Activated naive CD8-positive, alpha-beta T cell treated with anti-CD3 and anti-CD28 coated beads, Interleukin-2, amount 50 U/mL, for 24 hours (primary cell): Measurements from ENCODE around the gene TMCO2.
A peak's percentile ranks its signal among the peaks of the same experiment; 100 is the strongest.

Source experiments
- ATAC-seq: fragments of 150-1000 bp; cut with Tn5 transposase; one replicate; pipeline ENCODE4 v1.10.0; 2021
- DNase-seq: peaks from one replicate; pipeline ENCODE4 v3.0.0; 2021
- H3K27ac Mint-ChIP-seq: one replicate; pipeline ENCODE4 v1.8.0; 2021; ENCODE audit warnings: mild to moderate bottlenecking, mixed read lengths
- H3K27me3 Mint-ChIP-seq: one replicate; pipeline ENCODE4 v1.8.0; 2021; ENCODE audit warnings: mixed read lengths
- H3K36me3 Mint-ChIP-seq: one replicate; pipeline ENCODE4 v1.8.0; 2021; ENCODE audit warnings: low read depth, mixed read lengths
- H3K4me1 Mint-ChIP-seq: one replicate; pipeline ENCODE4 v1.8.0; 2021; ENCODE audit warnings: mixed read lengths
- H3K4me3 Mint-ChIP-seq: one replicate; pipeline ENCODE4 v1.8.0; 2021; ENCODE audit warnings: mild to moderate bottlenecking, moderate library complexity, mixed read lengths
- H3K9me3 Mint-ChIP-seq: one replicate; pipeline ENCODE4 v1.8.0; 2021; ENCODE audit warnings: mixed read lengths

Gene TMCO2

DNA sequence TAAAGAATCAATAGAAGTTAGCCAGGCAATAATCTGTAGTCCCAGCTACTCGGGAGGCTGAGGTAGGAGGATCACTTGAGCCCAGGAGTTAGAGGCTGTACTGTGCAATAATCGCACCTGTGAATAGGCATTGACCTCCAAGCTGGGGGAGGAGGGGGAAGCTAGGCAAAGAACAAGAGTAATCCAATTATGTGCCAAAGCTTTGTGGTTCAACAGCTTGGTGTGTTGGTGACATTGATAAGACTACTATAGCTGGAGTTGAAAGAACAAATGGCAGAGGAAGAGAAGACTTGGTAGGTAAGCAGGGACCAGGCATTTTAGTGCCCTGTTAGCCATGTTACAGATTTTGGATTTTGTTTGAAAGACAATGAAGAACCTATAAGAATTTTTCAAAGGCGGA is 2.1 kb upstream of the TMCO2 start:
- no peak overlapping the region for H3K4me3 Mint-ChIP-seq
- no peak overlapping the region for H3K27ac Mint-ChIP-seq
- no peaks in the 10 kb centered on the region for H3K36me3 Mint-ChIP-seq
- peaks cover 24% of the 10 kb centered on the region for H3K4me1 Mint-ChIP-seq
- ATAC-seq = no peak
- no peaks in the 10 kb centered on the region for H3K27me3 Mint-ChIP-seq
- no peak for DNase-seq
- no peaks in the 10 kb centered on the region for H3K9me3 Mint-ChIP-seq

DNA sequence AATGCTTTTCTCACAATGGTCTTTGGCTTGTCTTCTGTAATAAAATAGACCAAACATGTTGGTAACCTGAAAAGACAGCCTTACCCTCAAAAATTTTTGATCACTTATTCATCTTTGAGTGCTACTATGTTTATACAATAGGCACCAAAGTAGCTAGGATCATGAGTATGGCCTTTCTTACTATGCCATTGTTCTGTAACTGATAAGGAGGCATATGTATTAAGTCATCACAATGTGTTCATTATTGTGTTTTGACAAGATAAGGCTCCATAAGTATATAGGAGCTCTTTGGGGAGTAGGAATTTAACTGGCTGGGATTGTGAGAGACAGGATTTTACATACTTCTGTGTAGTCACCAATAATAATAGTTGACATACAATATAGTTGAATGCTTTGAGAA is 675 bp downstream of the TMCO2 start:
- Mint-ChIP-seq H3K4me3 (no peak overlapping the region), H3K9me3 (no peaks in the 10 kb centered on the region), H3K27ac (no peak overlapping the region), H3K4me1 (peaks cover 7% of the 10 kb centered on the region), H3K27me3 (no peaks in the 10 kb centered on the region), H3K36me3 (no peaks in the 10 kb centered on the region)
- DNase-seq (no peak), ATAC-seq (no peak)

DNA sequence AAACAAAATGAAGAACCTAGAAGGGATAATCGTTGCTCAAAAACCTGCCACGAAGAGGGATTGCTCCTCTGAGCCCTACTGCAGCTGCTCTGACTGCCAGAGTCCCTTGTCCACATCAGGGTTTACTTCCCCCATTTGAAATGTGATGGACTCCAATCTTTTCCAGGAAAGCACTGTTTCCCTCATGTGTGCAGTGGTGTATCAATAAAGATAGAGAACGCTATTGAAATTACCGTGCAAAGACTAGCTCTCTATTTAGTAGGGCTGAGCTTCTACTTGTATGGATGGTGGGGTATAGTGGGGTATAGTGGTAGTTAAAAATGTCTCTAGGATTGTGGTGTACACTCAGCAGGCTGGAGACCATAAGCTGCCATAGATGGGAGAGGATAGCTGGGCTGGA is 3.7 kb downstream of the TMCO2 start:
- Mint-ChIP-seq H3K27me3 (no peaks in the 10 kb centered on the region), H3K4me3 (no peak overlapping the region), H3K4me1 (peaks cover 11% of the 10 kb centered on the region), H3K9me3 (no peaks in the 10 kb centered on the region), H3K27ac (no peak overlapping the region), H3K36me3 (no peaks in the 10 kb centered on the region)
- DNase-seq (no peak), ATAC-seq (no peak)

DNA sequence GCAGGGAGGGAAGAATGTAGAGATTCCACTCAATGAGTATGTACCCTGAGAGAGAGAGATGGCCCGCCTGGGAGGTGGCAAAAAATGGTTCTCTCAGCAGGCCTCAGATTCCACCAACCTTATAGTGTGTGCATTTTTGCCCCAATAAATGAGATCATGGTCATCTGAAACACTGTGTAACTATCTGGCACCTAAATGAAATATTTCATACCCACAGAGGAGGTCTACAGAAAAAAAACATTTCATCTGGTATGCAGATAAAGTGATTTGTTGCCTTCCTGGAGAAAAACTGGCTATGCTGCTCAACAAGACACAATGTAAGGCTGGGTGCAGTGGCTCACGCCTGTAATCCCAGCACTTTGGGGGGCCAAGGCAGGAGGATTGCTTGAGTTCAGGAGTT is 4.9 kb downstream of the TMCO2 start:
- Mint-ChIP-seq H3K27me3 (no peaks in the 10 kb centered on the region), H3K4me1 (peaks cover 18% of the 10 kb centered on the region), H3K27ac (no peak overlapping the region), H3K4me3 (no peak overlapping the region), H3K36me3 (peaks cover 1% of the 10 kb centered on the region), H3K9me3 (no peaks in the 10 kb centered on the region)
- ATAC-seq = no peak
- no peak for DNase-seq

DNA sequence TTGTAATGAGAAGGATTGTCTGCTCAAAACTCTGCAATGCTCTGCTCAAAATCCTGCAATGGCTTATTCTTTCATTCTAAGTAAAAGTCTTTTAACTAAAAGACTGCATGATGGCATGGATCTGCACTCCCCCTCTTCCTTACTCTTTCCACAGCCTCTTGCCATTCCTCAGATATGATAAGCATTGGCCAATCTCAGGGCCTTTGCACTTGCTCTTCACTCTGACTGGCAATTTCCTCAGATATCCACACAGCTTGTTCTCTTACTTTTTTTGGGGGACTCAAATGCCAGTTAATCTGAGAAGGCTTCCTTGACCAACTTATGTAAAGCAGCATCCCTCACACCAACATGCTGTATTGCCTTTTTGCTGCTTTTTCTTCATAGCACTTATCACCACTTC is 7.5 kb downstream of the TMCO2 start:
- DNase-seq = no peak
- Mint-ChIP-seq H3K27me3 (no peaks in the 10 kb centered on the region), H3K9me3 (no peaks in the 10 kb centered on the region), H3K4me1 (peaks cover 37% of the 10 kb centered on the region), H3K27ac (no peak overlapping the region), H3K4me3 (no peak overlapping the region), H3K36me3 (peaks cover 7% of the 10 kb centered on the region)
- no peak for ATAC-seq

DNA sequence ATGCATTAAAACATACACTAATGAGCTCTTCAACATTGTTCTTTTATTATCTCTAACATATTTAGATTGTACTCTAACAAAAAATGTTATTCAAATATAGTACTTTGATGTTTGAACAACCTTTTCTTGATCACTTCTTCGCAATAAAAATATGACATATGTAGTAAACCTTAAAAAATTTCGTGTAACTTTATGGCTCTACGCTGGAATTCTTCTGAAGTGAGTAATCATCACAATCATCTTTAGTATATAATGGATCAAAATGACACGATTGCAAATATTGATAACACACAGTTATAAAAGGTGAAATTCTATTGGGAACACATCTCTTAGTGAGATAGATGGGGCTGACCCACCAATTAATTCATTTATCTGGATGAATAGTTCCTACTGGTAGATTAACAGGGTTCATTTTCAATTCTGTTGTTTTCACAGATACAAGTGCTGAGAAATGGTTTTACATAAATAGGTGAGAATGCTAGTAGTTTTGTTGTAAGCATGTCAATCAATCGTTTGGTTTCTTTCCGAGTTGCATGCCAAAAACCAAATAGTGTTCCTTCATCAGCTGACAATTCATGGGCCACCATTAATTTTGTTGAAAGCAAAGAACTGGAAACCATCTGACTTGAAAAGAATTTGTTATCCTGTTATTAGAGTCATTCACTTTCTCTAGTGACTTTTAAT is 8.8 kb downstream of the TMCO2 start:
- H3K27me3 Mint-ChIP-seq = no peaks in the 10 kb centered on the region
- peak overlapping the region; percentile 96 for H3K27ac Mint-ChIP-seq
- ATAC-seq = no peak
- peak overlapping the region; percentile 92 for H3K4me3 Mint-ChIP-seq
- peaks cover 49% of the 10 kb centered on the region for H3K4me1 Mint-ChIP-seq
- peaks cover 20% of the 10 kb centered on the region for H3K36me3 Mint-ChIP-seq
- no peaks in the 10 kb centered on the region for H3K9me3 Mint-ChIP-seq
- DNase-seq = no peak

DNA sequence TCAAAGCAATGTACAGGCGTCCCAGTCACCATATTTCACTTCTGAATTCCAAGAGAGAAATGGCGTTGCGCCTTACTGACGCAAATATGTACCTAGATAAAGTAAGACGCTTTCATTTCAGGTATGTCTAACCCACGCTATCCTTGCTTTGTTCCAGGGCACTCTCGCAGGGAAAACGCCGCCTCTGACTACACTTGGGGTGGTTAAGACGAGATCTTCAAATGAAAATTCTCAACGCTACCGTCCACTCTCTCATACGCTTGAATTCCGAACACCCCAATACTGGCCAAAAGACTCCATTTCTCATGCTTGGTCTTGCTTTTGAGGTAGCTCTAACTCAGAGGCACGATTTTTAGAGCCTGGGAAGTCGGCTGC is 9.6 kb downstream of the TMCO2 start:
- H3K36me3 Mint-ChIP-seq = peaks cover 28% of the 10 kb centered on the region
- DNase-seq = no peak
- no peaks in the 10 kb centered on the region for H3K9me3 Mint-ChIP-seq
- H3K4me3 Mint-ChIP-seq = peak overlapping the region; percentile 92
- peak overlapping the region; percentile 96 for H3K27ac Mint-ChIP-seq
- H3K27me3 Mint-ChIP-seq = no peaks in the 10 kb centered on the region
- ATAC-seq = no peak
- peaks cover 53% of the 10 kb centered on the region for H3K4me1 Mint-ChIP-seq

- Mint-ChIP-seq H3K27ac (peak within 1 kb of the TSS; percentile 96), H3K36me3 (peaks cover 32% of the 10 kb centered on the region)
- peak; percentile 99 for ATAC-seq
These were observed 10.1 kb downstream of the TMCO2 start, which contains the start of gene ZMPSTE24 for GRCh38 chr1:40257688-40258444. Gene ZMPSTE24, plus strand, starts transcription at chr1:40258236. Its CDS starts 36 bp downstream, at chr1:40258272.

DNA sequence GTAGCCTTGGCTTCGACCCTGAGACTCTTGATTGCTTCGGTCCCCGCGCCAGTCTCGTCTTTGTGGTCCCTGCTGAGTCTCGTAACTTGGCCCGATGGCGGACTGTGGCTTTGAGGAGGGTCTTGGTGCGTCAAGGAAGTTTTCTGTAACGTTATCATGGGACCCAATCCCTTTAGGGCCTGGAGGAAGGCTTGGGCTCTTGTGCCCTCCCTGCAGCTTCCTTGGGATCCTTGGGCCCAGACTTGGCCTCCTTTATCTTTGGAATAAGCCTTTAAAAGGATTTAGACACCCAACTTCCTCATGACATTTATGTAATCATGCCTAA is 10.7 kb downstream of the TMCO2 start:
- Mint-ChIP-seq H3K36me3 (peaks cover 37% of the 10 kb centered on the region), H3K4me3 (peak overlapping the region; percentile 92), H3K27me3 (no peaks in the 10 kb centered on the region), H3K27ac (peak overlapping the region; percentile 96), H3K9me3 (no peaks in the 10 kb centered on the region), H3K4me1 (peaks cover 62% of the 10 kb centered on the region)
- no peak for ATAC-seq
- DNase-seq = no peak

More at GRCh38 chr1:40257688-40258444, 10.1 kb downstream of the TMCO2 start, which contains the start of gene ZMPSTE24:
- H3K4me1 Mint-ChIP-seq = peaks cover 57% of the 10 kb centered on the region
- peak within 1 kb of the TSS; percentile 92 for H3K4me3 Mint-ChIP-seq
- H3K27me3 Mint-ChIP-seq = no peaks in the 10 kb centered on the region
- no peaks in the 10 kb centered on the region for H3K9me3 Mint-ChIP-seq
- peak; percentile 93 for DNase-seq

DNA sequence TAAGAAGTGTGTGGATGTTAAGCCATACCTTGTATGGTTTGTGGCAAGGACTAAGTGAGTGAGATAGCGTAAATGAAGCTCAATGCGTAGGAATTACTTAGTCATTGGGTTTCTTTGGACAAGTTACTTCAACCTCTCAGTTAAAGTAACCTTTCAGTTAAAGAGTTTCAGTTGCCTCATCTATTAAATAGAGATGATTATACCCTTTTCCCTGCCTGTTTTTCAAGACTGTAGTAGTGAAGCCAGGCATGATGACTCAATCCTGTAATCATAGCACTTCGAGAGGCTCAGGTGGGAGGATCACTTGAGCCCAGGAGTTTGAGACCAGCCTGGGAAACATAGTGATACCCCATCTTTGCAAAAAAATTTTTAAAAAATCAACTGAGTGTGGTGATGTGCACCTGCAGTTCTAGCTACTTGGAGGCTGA is 16.6 kb downstream of the TMCO2 start:
- peaks cover 71% of the 10 kb centered on the region for H3K36me3 Mint-ChIP-seq
- peak; percentile 97 for ATAC-seq
- peak overlapping the region; percentile 90 for H3K27ac Mint-ChIP-seq
- H3K4me1 Mint-ChIP-seq = peaks cover 66% of the 10 kb centered on the region
- no peaks in the 10 kb centered on the region for H3K9me3 Mint-ChIP-seq
- H3K27me3 Mint-ChIP-seq = no peaks in the 10 kb centered on the region
- peak overlapping the region; percentile 61 for H3K4me3 Mint-ChIP-seq
- DNase-seq = peak; percentile 22

DNA sequence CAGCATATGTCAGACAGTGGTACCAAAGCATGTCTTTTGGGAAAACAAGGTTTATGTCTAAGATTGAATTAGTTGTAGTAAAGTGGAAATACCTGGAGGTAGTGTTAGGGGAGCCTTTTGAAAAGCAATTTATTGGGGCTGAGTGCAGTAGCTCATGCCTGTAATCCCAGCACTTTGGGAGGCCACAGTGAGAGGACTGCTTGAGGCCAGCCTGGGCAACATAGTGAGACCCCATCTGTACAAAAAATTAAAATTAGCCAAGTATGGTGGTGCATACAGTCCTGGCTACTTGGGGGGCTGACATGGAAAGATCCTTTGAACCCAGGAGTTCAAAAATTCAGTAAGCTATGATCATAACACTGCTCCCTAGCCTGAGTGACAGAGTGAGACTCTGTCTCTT is 17.6 kb downstream of the TMCO2 start:
- peaks cover 66% of the 10 kb centered on the region for H3K4me1 Mint-ChIP-seq
- ATAC-seq (no peak), DNase-seq (no peak)
- H3K4me3 Mint-ChIP-seq = no peak overlapping the region
- H3K9me3 Mint-ChIP-seq = no peaks in the 10 kb centered on the region
- peaks cover 73% of the 10 kb centered on the region for H3K36me3 Mint-ChIP-seq
- H3K27ac Mint-ChIP-seq = no peak overlapping the region
- H3K27me3 Mint-ChIP-seq = no peaks in the 10 kb centered on the region

- H3K9me3 Mint-ChIP-seq = no peaks in the 10 kb centered on the region
- H3K36me3 Mint-ChIP-seq = peaks cover 73% of the 10 kb centered on the region
- no peak overlapping the region for H3K27ac Mint-ChIP-seq
- H3K4me1 Mint-ChIP-seq = peaks cover 66% of the 10 kb centered on the region
- no peak overlapping the region for H3K4me3 Mint-ChIP-seq
- no peak for DNase-seq
- H3K27me3 Mint-ChIP-seq = no peaks in the 10 kb centered on the region
- ATAC-seq = no peak
These were observed 18.2 kb downstream of the TMCO2 start for GRCh38 chr1:40265919-40266318.

GRCh38 chr1:40266786-40267535 is 19.2 kb downstream of the TMCO2 start:
- Mint-ChIP-seq H3K4me3 (no peak overlapping the region), H3K4me1 (peaks cover 64% of the 10 kb centered on the region), H3K9me3 (no peaks in the 10 kb centered on the region), H3K27ac (no peak overlapping the region), H3K27me3 (no peaks in the 10 kb centered on the region), H3K36me3 (peaks cover 72% of the 10 kb centered on the region)
- no peak for ATAC-seq
- DNase-seq = no peak

GRCh38 chr1:40267767-40268187 is 20.0 kb downstream of the TMCO2 start:
- Mint-ChIP-seq H3K36me3 (peaks cover 72% of the 10 kb centered on the region), H3K27ac (no peak overlapping the region), H3K4me1 (peaks cover 63% of the 10 kb centered on the region), H3K27me3 (no peaks in the 10 kb centered on the region), H3K9me3 (no peaks in the 10 kb centered on the region), H3K4me3 (no peak overlapping the region)
- ATAC-seq (no peak), DNase-seq (no peak)

- Mint-ChIP-seq H3K27ac (no peak overlapping the region), H3K36me3 (peaks cover 72% of the 10 kb centered on the region), H3K4me3 (no peak overlapping the region), H3K4me1 (peaks cover 59% of the 10 kb centered on the region), H3K27me3 (no peaks in the 10 kb centered on the region), H3K9me3 (no peaks in the 10 kb centered on the region)
- DNase-seq = no peak
- no peak for ATAC-seq
These were observed 20.5 kb downstream of the TMCO2 start for GRCh38 chr1:40268211-40268610.
